Eye (tissue), 1 donor: ENCODE data around the gene ALPG.
"Not testable (repeated sequence)": the region's sequence is repeated elsewhere in the genome, so short reads cannot be mapped to it uniquely, and the experiment has no call there.

Experiments used
- DNase-seq: peaks from one replicate; pipeline ENCODE4 v3.0.0-alpha.2; 2015

Gene ALPG

DNA sequence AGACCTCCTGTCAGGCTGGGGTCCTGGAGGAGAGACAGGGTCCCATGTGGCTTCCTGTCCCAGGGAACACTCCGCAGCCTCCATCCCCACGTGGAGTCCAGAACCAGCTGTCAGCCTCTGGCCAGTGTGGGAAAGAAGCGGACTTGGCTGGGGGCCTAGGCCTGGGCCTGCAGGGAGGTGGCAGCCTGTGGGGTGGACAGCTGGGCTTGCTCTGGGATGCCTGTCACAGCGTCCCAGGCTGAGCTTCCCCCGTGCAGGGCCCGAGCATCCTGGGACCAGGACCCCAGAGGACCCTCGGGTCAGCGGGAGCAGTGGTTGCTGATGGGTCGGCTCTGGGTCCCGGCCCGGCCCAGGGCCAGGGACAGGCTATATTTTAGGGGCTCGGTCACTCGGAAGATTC lies 35.8 kb downstream of the ALPG start:
- DNase-seq: not testable (repeated sequence)

- not testable (repeated sequence) for DNase-seq
These were observed 36.4 kb downstream of the ALPG start for GRCh38 chr2:232443047-232443446.

DNA sequence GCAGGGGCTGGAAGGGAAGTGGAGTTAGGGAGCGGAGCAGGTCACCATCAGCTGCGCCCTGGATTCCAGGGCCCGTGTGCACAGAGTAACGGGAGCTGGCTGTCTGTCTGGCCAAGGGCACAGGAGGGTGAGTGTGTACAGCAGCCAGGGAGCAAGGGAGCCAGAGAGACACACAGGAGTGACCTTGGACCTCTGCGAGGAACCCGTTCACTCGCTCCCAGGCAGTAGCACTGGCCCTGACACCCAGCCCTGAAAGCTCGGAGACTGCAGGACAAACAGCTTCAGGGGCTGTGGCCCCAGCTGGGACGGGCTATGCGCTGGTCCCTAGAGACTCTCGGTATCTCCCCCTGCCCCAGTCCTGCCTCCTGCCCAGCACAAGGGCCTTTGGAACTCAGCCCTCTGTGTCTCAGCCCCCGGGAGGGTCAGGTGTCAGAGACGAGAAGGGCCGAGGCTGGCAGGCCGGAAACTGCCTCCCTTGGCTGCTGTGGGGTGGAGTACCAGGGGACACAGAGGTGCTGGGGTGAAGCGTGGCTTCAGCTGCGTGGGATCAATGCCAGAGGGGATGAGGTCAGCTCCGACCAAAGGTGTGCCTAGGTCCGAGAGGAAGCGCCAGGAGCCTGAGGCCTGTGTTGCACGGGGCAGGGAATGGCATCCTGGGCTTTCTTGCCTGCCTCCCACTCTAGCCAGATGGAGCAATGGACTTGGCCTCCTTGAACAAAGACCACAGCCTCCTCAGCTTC lies 37.2 kb downstream of the ALPG start:
- not testable (repeated sequence) for DNase-seq

DNA sequence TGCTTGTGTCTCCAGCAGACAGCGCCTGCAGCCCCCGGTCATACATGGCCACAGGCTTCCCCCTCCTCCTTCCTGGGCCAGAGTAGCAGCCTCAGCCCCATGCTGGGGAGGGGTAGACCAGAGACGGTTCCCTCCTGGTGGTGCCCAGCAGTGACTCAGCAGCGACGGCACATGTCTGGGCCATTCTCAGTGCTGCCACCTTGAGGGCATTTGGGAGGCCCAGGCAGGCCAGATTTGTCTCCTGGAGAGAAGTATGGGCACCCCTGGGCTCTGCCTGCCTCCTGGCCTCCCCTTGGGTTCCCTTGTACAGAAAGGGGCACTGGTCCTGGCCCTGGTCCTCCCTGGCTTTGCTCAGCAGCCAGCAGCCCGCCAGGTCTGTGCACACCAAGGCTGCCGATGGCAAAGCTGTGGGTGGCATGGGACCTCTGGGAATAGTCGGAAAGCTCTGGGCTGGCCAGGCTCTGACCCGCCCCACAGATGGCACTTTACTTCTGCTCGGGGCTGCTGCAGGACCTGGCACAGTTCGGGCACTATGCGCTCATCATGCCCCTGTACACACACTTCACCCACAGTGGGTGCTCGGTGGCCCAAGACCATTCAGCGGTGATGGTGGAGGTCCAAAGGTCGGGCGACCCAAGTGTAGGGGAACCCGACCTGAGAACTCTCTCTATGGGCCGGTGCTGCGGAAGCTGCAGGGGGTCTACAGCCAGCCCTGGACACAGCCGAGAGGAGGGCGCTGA lies 37.9 kb downstream of the ALPG start:
- peak; percentile 63 for DNase-seq

DNA sequence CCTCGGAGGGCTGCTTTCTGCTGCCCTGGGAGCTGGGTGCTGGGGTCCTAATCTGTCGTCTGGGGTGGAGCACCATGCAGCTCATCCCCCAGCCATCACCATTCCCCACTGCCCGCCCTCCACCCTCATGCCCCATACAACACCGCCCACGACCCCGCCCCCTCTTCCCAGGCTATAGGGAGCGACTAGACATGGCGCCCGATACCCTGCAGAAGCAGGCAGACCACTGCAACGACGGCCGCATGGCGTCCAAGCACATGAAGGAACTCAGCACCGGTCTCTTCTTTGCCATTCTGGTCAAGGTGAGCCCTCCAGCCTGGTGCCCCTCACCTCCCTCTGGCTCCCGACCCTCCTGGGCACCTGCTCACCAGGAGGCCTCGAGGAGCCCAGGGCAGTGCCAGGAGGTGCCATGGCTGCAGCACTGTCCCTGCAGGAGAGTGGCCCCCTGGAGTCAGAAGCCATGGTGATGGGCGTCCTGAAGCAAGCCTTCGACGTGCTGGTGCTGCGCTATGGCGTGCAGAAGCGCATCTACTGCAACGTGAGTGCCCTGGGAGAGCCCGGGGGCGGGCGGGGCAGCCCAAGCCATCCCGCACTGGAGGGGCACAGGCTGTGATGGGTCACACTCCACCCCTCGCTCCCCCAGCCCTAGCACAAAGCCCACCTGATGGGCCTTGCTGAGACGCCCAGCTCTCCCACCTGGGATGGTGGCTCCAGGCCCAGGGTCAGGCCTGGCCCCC lies 38.7 kb downstream of the ALPG start:
- DNase-seq: not testable (repeated sequence)

GRCh38 chr2:232446266-232446777 lies 39.7 kb downstream of the ALPG start:
- DNase-seq: peak; percentile 27

- no peak for DNase-seq
These were observed 40.5 kb downstream of the ALPG start for GRCh38 chr2:232447091-232447620.

DNA sequence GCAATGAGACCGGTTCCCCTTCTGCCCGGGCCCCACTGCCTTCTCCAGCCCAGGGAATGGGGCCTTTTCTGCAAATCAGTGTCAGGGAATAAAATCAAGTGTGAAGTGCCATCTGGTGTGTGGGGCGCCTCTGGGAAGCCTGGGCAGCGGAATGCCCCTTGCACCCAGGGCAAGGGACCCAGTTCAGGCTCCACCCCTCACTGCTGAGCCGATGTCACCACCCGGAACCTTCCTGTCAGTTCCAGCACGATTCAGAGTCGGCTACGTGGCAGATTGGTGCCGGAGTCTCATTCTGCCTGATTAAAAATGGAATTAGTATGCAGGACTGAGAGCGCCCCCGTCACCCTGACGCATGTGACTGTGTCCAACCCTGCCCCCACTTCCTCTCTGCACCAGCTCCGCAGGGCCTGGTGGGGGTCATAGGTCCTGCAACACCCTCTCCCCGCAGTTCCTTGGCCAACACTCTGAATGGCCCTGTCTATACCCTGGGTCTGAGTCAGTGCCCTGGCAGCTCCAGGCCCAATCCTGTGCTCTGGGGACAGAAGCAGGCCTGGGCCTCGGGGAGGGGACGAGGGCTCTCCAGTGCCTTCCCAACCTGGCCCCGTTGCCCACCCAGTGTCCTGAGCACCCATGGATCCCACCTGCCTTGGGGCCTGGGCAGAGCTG lies 41.1 kb downstream of the ALPG start:
- peak; percentile 41 for DNase-seq

GRCh38 chr2:232448304-232448690 lies 41.7 kb downstream of the ALPG start:
- DNase-seq: peak; percentile 58

GRCh38 chr2:232449964-232450363 lies 43.3 kb downstream of the ALPG start:
- DNase-seq: no peak

- DNase-seq: not testable (repeated sequence)
These were observed 45.0 kb downstream of the ALPG start for GRCh38 chr2:232451645-232452044.

GRCh38 chr2:232454630-232455029 lies 48.0 kb downstream of the ALPG start:
- DNase-seq: no peak

DNA sequence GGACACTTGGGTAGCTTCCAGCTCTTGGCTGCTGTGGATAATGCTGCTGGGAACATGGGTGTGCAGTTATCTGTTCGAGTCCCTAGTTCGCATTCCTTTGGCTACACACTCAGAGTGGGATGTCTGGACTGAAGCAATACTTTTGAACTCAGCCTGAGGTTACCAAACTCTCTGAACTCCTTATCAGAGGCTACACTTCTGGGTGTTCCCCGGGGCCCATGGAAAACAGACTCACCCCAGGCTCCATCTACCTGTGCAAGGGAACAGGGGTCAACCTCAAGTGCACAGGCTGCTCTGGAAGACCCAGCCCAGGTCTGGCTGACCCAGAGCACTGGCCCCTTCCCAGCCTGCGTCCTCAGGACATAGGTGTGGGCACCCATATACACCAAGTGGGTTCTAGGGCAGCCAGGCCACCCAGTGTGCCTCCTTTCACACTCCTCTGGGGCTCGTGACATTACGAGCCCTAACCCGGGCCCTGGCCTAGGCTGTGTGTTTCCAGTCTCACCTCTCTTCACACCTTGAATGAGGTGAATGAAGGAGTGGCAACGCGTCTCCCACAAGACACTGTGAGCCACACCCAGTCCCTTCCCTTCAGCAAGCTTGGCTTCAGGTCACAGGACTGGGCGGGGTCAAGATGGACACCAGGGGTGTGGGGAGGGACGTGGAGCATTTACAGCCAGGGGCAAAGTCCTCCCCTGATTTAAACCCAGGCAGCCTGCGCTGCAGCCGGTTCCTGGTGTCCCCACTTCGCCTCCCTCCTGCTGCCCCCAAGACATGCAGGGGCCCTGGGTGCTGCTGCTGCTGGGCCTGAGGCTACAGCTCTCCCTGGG lies 49.0 kb downstream of the ALPG start, which contains the start of gene ALPI:
Gene ALPI, plus strand, starts transcription at position 728 of the 830 bp plus-strand sequence. Its CDS starts 47 bp downstream, at position 775.
- DNase-seq: no peak

DNA sequence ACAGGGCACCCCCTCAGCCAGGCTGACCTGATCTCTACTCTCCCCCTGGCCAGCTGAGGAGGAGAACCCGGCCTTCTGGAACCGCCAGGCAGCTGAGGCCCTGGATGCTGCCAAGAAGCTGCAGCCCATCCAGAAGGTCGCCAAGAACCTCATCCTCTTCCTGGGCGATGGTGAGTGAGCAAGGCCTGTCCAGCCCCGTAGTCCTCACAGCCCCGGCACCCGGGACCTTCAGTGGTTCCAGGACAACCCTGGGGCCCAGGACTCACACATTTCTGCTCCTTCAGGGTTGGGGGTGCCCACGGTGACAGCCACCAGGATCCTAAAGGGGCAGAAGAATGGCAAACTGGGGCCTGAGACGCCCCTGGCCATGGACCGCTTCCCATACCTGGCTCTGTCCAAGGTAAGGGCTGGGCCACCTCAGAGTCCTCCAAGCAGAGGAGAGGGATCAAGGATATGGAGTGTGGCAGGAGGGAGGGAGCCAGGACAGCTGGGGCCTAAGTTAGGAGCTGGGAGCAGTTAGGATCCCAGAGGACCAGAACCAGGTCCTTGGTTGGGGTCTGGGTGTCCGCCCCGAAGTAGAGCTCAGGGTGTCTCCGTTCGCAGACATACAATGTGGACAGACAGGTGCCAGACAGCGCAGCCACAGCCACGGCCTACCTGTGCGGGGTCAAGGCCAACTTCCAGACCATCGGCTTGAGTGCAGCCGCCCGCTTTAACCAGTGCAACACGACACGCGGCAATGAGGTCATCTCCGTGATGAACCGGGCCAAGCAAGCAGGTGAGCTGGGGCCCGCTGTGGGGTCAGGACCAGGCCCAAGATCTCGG lies 49.9 kb downstream of the ALPG start:
- no peak for DNase-seq

GRCh38 chr2:232457121-232458011 lies 50.7 kb downstream of the ALPG start:
- no peak for DNase-seq

DNA sequence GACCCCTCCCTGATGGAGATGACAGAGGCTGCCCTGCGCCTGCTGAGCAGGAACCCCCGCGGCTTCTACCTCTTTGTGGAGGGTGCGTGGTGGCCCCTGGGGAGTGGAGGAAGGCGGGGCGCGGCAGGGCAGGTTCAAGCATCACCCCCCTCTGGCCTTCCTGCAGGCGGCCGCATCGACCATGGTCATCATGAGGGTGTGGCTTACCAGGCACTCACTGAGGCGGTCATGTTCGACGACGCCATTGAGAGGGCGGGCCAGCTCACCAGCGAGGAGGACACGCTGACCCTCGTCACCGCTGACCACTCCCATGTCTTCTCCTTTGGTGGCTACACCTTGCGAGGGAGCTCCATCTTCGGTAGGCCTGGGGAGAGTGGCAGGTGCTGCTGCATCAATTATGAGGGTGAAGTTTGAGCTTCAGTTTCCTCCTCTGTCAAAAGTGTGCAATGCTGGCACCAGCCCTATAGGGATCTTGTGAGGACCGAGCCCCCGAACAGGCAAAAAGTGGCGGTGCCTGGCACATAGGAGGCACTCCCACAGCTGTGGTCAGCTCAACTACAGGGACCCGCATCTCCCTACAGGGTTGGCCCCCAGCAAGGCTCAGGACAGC lies 51.5 kb downstream of the ALPG start:
- DNase-seq: no peak

- DNase-seq: no peak
These were observed 52.2 kb downstream of the ALPG start for GRCh38 chr2:232458661-232459418.

GRCh38 chr2:232459419-232460035 lies 52.9 kb downstream of the ALPG start:
- no peak for DNase-seq
